ENCODE measurements around the gene PAX5.

GRCh38 chr9:36980148-36980974, 53.7 kb downstream of the PAX5 start:
- TF ChIP-seq RAD21 (IDR thresholded peaks at IDR 0.05; ENCODE audit: low read length) (peak; percentile 68), EP300 (IDR thresholded peaks at IDR 0.05; ENCODE audit: borderline replicate concordance in 1 of 2, low read depth in 1 of 2, low read length in 1 of 2) (no peak; a peak in 1 of 4 replicates)
